ENCODE data around the gene ADAMTS4. TPM values are rescaled to one million over a fixed set of nuclear protein-coding genes. Genes with fewer than 3 reads are reported as not detected.

ADAMTS4 gene
- total and polyA plus RNA-seq, 9 of the 15 experiments (the other 6 are each of a cell fraction or from before 2014, with no cell fraction given): 0.07 to 3.7 (median 0.41) TPM

DNA sequence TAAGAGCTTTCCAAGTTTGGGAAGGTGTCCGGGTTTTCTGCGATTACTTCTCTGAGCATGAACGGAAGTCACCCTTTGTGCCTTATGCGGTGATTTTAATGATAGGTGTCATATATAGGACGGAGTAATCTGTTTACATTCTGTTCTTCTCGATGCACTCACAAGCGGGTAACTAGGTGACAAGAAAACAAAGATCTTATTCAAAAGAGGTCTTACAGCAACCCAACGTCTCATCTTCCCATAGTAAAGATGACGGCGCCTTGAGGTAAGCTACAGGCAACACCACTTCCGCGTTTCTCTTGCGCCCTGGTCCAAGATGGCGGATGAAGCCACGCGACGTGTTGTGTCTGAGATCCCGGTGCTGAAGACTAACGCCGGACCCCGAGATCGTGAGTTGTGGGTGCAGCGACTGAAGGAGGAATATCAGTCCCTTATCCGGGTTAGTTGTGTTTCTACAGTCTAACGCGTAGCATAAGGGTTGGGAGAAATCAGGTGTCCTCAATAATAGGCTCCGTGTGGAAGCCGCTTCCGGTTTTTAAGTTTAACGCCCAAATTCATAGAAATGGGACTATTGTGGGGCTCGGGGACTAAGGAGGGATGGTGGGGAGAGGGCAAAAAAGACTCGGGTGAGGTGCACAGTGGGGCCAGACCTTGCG lies 45.0 kb downstream of the ADAMTS4 start, which contains the start of gene UFC1 (continued):
- TF ChIP-seq REST (IDR thresholded peaks at IDR 0.05; ENCODE audit: borderline replicate concordance): no peak
- no peak for TF ChIP-seq REST (CRISPR knock-in tag; IDR thresholded peaks at IDR 0.05; ENCODE audit: low read depth)
- TF ChIP-seq, protein P1, sequence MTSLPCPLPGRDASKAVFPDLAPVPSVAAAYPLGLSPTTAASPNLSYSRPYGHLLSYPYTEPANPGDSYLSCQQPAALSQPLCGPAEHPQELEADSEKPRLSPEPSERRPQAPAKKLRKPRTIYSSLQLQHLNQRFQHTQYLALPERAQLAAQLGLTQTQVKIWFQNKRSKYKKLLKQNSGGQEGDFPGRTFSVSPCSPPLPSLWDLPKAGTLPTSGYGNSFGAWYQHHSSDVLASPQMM (CRISPR knock-in tag; IDR thresholded peaks at IDR 0.05): no peak
- TF ChIP-seq PRMT5 (CRISPR knock-in tag; IDR thresholded peaks at IDR 0.05): no peak
- 0 out of 2 replicates have a peak, but pooled peaks have one; percentile 40 for TF ChIP-seq HES1 (IDR thresholded peaks at IDR 0.05; ENCODE audit: low read depth)
- TF ChIP-seq, protein P2, sequence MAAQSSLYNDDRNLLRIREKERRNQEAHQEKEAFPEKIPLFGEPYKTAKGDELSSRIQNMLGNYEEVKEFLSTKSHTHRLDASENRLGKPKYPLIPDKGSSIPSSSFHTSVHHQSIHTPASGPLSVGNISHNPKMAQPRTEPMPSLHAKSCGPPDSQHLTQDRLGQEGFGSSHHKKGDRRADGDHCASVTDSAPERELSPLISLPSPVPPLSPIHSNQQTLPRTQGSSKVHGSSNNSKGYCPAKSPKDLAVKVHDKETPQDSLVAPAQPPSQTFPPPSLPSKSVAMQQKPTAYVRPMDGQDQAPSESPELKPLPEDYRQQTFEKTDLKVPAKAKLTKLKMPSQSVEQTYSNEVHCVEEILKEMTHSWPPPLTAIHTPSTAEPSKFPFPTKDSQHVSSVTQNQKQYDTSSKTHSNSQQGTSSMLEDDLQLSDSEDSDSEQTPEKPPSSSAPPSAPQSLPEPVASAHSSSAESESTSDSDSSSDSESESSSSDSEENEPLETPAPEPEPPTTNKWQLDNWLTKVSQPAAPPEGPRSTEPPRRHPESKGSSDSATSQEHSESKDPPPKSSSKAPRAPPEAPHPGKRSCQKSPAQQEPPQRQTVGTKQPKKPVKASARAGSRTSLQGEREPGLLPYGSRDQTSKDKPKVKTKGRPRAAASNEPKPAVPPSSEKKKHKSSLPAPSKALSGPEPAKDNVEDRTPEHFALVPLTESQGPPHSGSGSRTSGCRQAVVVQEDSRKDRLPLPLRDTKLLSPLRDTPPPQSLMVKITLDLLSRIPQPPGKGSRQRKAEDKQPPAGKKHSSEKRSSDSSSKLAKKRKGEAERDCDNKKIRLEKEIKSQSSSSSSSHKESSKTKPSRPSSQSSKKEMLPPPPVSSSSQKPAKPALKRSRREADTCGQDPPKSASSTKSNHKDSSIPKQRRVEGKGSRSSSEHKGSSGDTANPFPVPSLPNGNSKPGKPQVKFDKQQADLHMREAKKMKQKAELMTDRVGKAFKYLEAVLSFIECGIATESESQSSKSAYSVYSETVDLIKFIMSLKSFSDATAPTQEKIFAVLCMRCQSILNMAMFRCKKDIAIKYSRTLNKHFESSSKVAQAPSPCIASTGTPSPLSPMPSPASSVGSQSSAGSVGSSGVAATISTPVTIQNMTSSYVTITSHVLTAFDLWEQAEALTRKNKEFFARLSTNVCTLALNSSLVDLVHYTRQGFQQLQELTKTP (IDR thresholded peaks at IDR 0.05; ENCODE audit: low read depth in 1 of 2, partially characterized antibody in 2 of 2): peak; percentile 59 to 75
- TF ChIP-seq SRSF7 (optimal IDR thresholded peaks at IDR 0.05; ENCODE audit: low read depth, low read length): no peak
- 0 out of 4 replicates have a peak, but pooled peaks of 1 of the 2 experiments have one; percentile 28 for TF ChIP-seq ZNF639 (CRISPR knock-in tag; conservative IDR thresholded peaks at IDR 0.05 in 1 of 2, IDR thresholded peaks at IDR 0.05 in 1 of 2)
- TF ChIP-seq GTF2F1 (IDR thresholded peaks at IDR 0.05; ENCODE audit: low read depth, low read length): no peak
- 0 out of 2 replicates have a peak, but pooled peaks have one; percentile 33 for TF ChIP-seq ERF (CRISPR knock-in tag; IDR thresholded peaks at IDR 0.05)
- TF ChIP-seq EGR1 (conservative IDR thresholded peaks at IDR 0.05): no peak
